ENCODE data around the gene PALMD. TPM values are rescaled to one million over a fixed set of nuclear protein-coding genes. Genes with fewer than 3 reads are reported as not detected.

The PALMD gene
- total RNA-seq, 1 experiment from 2014 or later: 0.31 TPM

Other genes starting within 250 kb of the PALMD start
- gene FRRS1, start 120.5 kb downstream of the PALMD start, total RNA-seq (2014; rRNA removed; shearing (Covaris generic)): 8.7 and 9.0 TPM in 2 replicates
- 7.0 and 8.6 TPM in 2 replicates for gene AGL, start 204.2 kb downstream of the PALMD start, total RNA-seq (2014; rRNA removed; shearing (Covaris generic))

Measured in HT-29 (cell line).